Sigmoid colon (tissue), 7 donors: ENCODE measurements around the gene MAD1L1. TPM values are rescaled to one million over a fixed set of nuclear protein-coding genes. Genes with fewer than 3 reads are reported as not detected.
A peak's percentile ranks its signal among the peaks of the same experiment; 100 is the strongest.

ENCODE experiments used
- DNase-seq: peaks from one replicate; pipeline ENCODE4 v3.0.0-alpha.2; 2019
- H3K27ac ChIP-seq, 4 donors: fragments of 200-600 bp; sonication (generic); one replicate each; pipeline ENCODE4 v1.5.1; 2016 to 2019; ENCODE audit warnings: mild to moderate bottlenecking in 1 of 4
- H3K27me3 ChIP-seq, 3 donors: fragments of 200-600 bp; sonication (generic); one replicate each; pipeline ENCODE4 v1.5.1; 2019; ENCODE audit warnings: mild to moderate bottlenecking in 1 of 3
- H3K36me3 ChIP-seq, 4 donors: fragments of 200-600 bp; sonication (generic); one replicate each; pipeline ENCODE4 v1.5.1; 2016 to 2019
- H3K4me1 ChIP-seq, 4 donors: fragments of 200-600 bp; sonication (generic); one replicate each; pipeline ENCODE4 v1.5.1; 2017 to 2019
- H3K4me3 ChIP-seq, 4 donors: fragments of 200-600 bp; sonication (generic); one replicate each; pipeline ENCODE4 v1.5.1; 2017 to 2019; ENCODE audit warnings: mild to moderate bottlenecking in 2 of 4, moderate library complexity in 1 of 4
- H3K9me3 ChIP-seq, 4 donors: fragments of 200-600 bp in 3 of 4; sonication (generic) in 3 of 4; one replicate each; pipeline versions ENCODE4 v1.5.1 to v1.6.1; 2013 to 2019
- CTCF ChIP-seq, 4 experiments: fragments of 450-650 bp in 3 of 4; fragments of 200-600 bp in 1 of 4; IDR thresholded peaks; one replicate each; pipeline ENCODE4 v1.5.1; 2016 to 2019; ENCODE audit warnings: antibody characterized with exemption in 4 of 4, mild to moderate bottlenecking in 3 of 4, moderate library complexity in 2 of 4
- EP300 ChIP-seq, 4 donors: sonication (generic); formaldehyde crosslinking; IDR thresholded peaks; one replicate each; pipeline ENCODE4 v1.6.1; 2017; ENCODE audit warnings: antibody characterized with exemption in 4 of 4
- POLR2A ChIP-seq, 2 donors: fragments of 450-650 bp; IDR thresholded peaks; one replicate each; pipeline ENCODE4 v1.6.1; 2016; ENCODE audit warnings: antibody characterized with exemption in 2 of 2, mild to moderate bottlenecking in 2 of 2, moderate library complexity in 2 of 2
- POLR2AphosphoS5 ChIP-seq, 4 donors: sonication (generic); formaldehyde crosslinking; IDR thresholded peaks; one replicate each; pipeline ENCODE4 v1.6.1; 2017; ENCODE audit warnings: antibody characterized with exemption in 4 of 4
- WGBS, 2 donors: extraction: QIAGEN DNeasy Blood & Tissue Kit; methylation state at CpG; one replicate each; pipeline ENCODE4 v1.1.7; 2013; 5-methylcytosine and 5-hydroxymethylcytosine counted together
- intact Hi-C: fragments of 100-400 bp; cut with DNase I; formaldehyde crosslinking; loops from one replicate; pipeline ENCODE4 v1.15.1; 2023
- polyA plus RNA-seq, 3 donors: library from polyadenylated mRNA; stranded (reverse); fragments of 200-250 nt; gene quantifications; one replicate each; pipeline ENCODE4 v1.2.3, GENCODE V29; 2013
- total RNA-seq, 4 donors: library from RNA; depleted of rRNA; stranded (reverse); fragments of >200 nt; gene quantifications; one replicate each; pipeline ENCODE4 v1.1.0, GENCODE V29; 2016
- donor health status: healthy with polysubstance abuse.
- donor health status: Bipolar disorder and iron deficiency.
- donor health status: healthy.

Gene MAD1L1
- total and polyA plus RNA-seq, 7 donors, result 10.2 to 38.4 (median 20.6) TPM

- Histone ChIP-seq H3K4me3 (no peak overlapping the region), H3K4me1 (peaks cover 0 to 10% (median 2%) of the 10 kb centered on the region in 4 donors), H3K27ac (no peak overlapping the region), H3K36me3 (no peaks in the 10 kb centered on the region), H3K9me3 (peaks cover 0 to 8% (median 0%) of the 10 kb centered on the region in 4 donors), H3K27me3 (no peaks in the 10 kb centered on the region)
- TF ChIP-seq POLR2A (IDR thresholded peaks at IDR 0.05), result no peak
- no peak for TF ChIP-seq EP300 (IDR thresholded peaks at IDR 0.05)
- TF ChIP-seq CTCF (IDR thresholded peaks at IDR 0.05), result no peak
- TF ChIP-seq POLR2AphosphoS5 (IDR thresholded peaks at IDR 0.05), result no peak
- WGBS, 2 donors, result 96 to 97% methylated on average over 7 of the region's 7 CpGs
- intact Hi-C loops, result no loop called here
- DNase-seq, result no peak
These were observed 204.0 kb downstream of the MAD1L1 start for GRCh38 chr7:2028733-2029132.

- Histone ChIP-seq H3K4me3 (no peak overlapping the region), H3K27ac (no peak overlapping the region), H3K4me1 (peaks cover 0 to 3% (median 0%) of the 10 kb centered on the region in 4 donors), H3K27me3 (no peaks in the 10 kb centered on the region), H3K9me3 (peaks cover 0 to 8% (median 0%) of the 10 kb centered on the region in 4 donors), H3K36me3 (no peaks in the 10 kb centered on the region)
- DNase-seq, result no peak
- intact Hi-C loops, result no loop called here
- TF ChIP-seq EP300 (IDR thresholded peaks at IDR 0.05) (no peak), POLR2AphosphoS5 (IDR thresholded peaks at IDR 0.05) (no peak)
- 80 to 97% methylated on average over 4 of the region's 4 CpGs for WGBS, 2 donors
These were observed 207.6 kb downstream of the MAD1L1 start for GRCh38 chr7:2025188-2025587.

- Histone ChIP-seq H3K4me3 (no peak overlapping the region), H3K27ac (no peak overlapping the region), H3K27me3 (no peaks in the 10 kb centered on the region), H3K4me1 (peaks cover 0 to 7% (median 0%) of the 10 kb centered on the region in 4 donors), H3K9me3 (peaks cover 0 to 8% (median 0%) of the 10 kb centered on the region in 4 donors), H3K36me3 (no peaks in the 10 kb centered on the region)
- TF ChIP-seq EP300 (IDR thresholded peaks at IDR 0.05) (no peak), POLR2A (IDR thresholded peaks at IDR 0.05) (no peak), POLR2AphosphoS5 (IDR thresholded peaks at IDR 0.05) (no peak), CTCF (IDR thresholded peaks at IDR 0.05) (no peak)
- peak; percentile 45 for DNase-seq
- 87 to 95% methylated on average over 4 of the region's 4 CpGs for WGBS, 2 donors
- intact Hi-C loops, result no loop called here
These were observed 208.2 kb downstream of the MAD1L1 start for GRCh38 chr7:2024567-2024918.

- Histone ChIP-seq H3K27me3 (no peaks in the 10 kb centered on the region), H3K9me3 (peaks cover 0 to 8% (median 0%) of the 10 kb centered on the region in 4 donors), H3K27ac (no peak overlapping the region), H3K36me3 (no peaks in the 10 kb centered on the region), H3K4me3 (no peak overlapping the region), H3K4me1 (peaks cover 0 to 12% (median 2%) of the 10 kb centered on the region in 4 donors)
- TF ChIP-seq EP300 (IDR thresholded peaks at IDR 0.05) (no peak), POLR2A (IDR thresholded peaks at IDR 0.05) (no peak)
- intact Hi-C loops, result no loop called here
- WGBS, 2 donors, result 82 to 95% methylated on average over 7 of the region's 7 CpGs
- peak; percentile 54 for DNase-seq
These were observed 208.7 kb downstream of the MAD1L1 start for GRCh38 chr7:2023877-2024566.

GRCh38 chr7:2022737-2023250 lies 210.0 kb downstream of the MAD1L1 start:
- no peak for DNase-seq
- Histone ChIP-seq H3K4me3 (no peak overlapping the region), H3K27me3 (no peaks in the 10 kb centered on the region), H3K36me3 (no peaks in the 10 kb centered on the region), H3K4me1 (peaks cover 0 to 20% (median 4%) of the 10 kb centered on the region in 4 donors), H3K27ac (no peak overlapping the region), H3K9me3 (peaks cover 0 to 8% (median 0%) of the 10 kb centered on the region in 4 donors)
- no peak for TF ChIP-seq CTCF (IDR thresholded peaks at IDR 0.05)
- intact Hi-C loops, result no loop called here
- WGBS, 2 donors, result 93 to 95% methylated on average over 8 of the region's 8 CpGs
